HCT116 (cell line): Measurements from ENCODE around the gene SEZ6.

Experiments
- EGR1 ChIP-seq: IDR thresholded peaks from 2 replicates; pipeline ENCODE4 v1.6.1; 2012; ENCODE audit warnings: low read depth
- EZH2 ChIP-seq: fragments of 200-600 bp; sonication (generic); IDR thresholded peaks from 2 replicates; pipeline ENCODE4 v1.6.1; 2017; ENCODE audit warnings: antibody characterized with exemption, mixed run types
- EZH2phosphoT487 ChIP-seq: fragments of 200-600 bp; IDR thresholded peaks from 2 replicates; pipeline ENCODE4 v1.6.1; 2018; ENCODE audit warnings: antibody characterized with exemption, borderline replicate concordance
- JUND ChIP-seq: IDR thresholded peaks from 2 replicates; pipeline ENCODE4 v1.6.1; 2012
- POLR2A ChIP-seq: IDR thresholded peaks from 2 replicates; pipeline ENCODE4 v1.7.0; 2011; ENCODE audit warnings: borderline replicate concordance; ENCODE audit not compliant: insufficient read depth, insufficient read length; ENCODE audit errors: extremely low read depth
- RAD21 ChIP-seq: IDR thresholded peaks from 2 replicates; pipeline ENCODE4 v1.6.1; 2012; ENCODE audit warnings: low read depth, mild to moderate bottlenecking
- SRF ChIP-seq: IDR thresholded peaks from 2 replicates; pipeline ENCODE4 v1.6.1; 2012; ENCODE audit warnings: low read depth
- ZFX ChIP-seq: fragments of 450-650 bp; IDR thresholded peaks from 2 replicates; pipeline ENCODE4 v1.6.1; 2017
- ZNF274 ChIP-seq: fragments of 200-500 bp; sonication (Bioruptor generic); IDR thresholded peaks from 2 replicates; pipeline ENCODE4 v1.6.1; 2014; ENCODE audit warnings: mild to moderate bottlenecking, low read depth, low read length, inconsistent platforms
- TF ChIP-seq, protein P1 (sequence below), 3 experiments: fragments of 200-600 bp in 1 of 3; sonication (generic) in 1 of 3; IDR thresholded peaks in 2 of 3; conservative IDR thresholded peaks in 1 of 3; 2 replicates each; pipeline ENCODE4 v1.5.1; 2012 to 2017; ENCODE audit warnings: low read depth in 2 of 3, low read length in 2 of 3, antibody characterized with exemption in 1 of 3, borderline replicate concordance in 1 of 3, control low read depth in 1 of 3, mild to moderate bottlenecking in 1 of 3, mixed read lengths in 1 of 3, mixed run types in 1 of 3, moderate library complexity in 1 of 3; ENCODE audit not compliant: insufficient read depth in 1 of 3

- TF ChIP-seq, protein P1, sequence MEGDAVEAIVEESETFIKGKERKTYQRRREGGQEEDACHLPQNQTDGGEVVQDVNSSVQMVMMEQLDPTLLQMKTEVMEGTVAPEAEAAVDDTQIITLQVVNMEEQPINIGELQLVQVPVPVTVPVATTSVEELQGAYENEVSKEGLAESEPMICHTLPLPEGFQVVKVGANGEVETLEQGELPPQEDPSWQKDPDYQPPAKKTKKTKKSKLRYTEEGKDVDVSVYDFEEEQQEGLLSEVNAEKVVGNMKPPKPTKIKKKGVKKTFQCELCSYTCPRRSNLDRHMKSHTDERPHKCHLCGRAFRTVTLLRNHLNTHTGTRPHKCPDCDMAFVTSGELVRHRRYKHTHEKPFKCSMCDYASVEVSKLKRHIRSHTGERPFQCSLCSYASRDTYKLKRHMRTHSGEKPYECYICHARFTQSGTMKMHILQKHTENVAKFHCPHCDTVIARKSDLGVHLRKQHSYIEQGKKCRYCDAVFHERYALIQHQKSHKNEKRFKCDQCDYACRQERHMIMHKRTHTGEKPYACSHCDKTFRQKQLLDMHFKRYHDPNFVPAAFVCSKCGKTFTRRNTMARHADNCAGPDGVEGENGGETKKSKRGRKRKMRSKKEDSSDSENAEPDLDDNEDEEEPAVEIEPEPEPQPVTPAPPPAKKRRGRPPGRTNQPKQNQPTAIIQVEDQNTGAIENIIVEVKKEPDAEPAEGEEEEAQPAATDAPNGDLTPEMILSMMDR (IDR thresholded peaks at IDR 0.05 in 2 of 3, conservative IDR thresholded peaks at IDR 0.05 in 1 of 3; ENCODE audit: borderline replicate concordance in 1 of 3, insufficient read depth in 1 of 3, low read depth in 2 of 3, low read length in 2 of 3), result no peak
- TF ChIP-seq SRF, result no peak
- no peak for TF ChIP-seq POLR2A
- no peak for TF ChIP-seq EZH2
- TF ChIP-seq RAD21, result no peak
- no peak for TF ChIP-seq JUND
- TF ChIP-seq ZNF274, result no peak
- TF ChIP-seq EGR1, result no peak
- TF ChIP-seq ZFX, result no peak
- TF ChIP-seq EZH2phosphoT487, result no peak
Measured at GRCh38 chr17:28986714-28987655, 18.8 kb downstream of the SEZ6 start.
